Superior temporal gyrus (tissue), 1 donor: ENCODE results near the gene RABL6.
A peak's percentile ranks its signal among the peaks of the same experiment; 100 is the strongest.
"Not testable (repeated sequence)": the region's sequence is repeated elsewhere in the genome, so short reads cannot be mapped to it uniquely, and the experiment has no call there.

Experiments
- DNase-seq: peaks from one replicate; pipeline ENCODE4 v3.0.0-alpha.2; 2016; ENCODE audit errors: extremely low spot score

The RABL6 gene

GRCh38 chr9:136857166-136857565 lies 49.4 kb downstream of the RABL6 start:
- no peak for DNase-seq

DNA sequence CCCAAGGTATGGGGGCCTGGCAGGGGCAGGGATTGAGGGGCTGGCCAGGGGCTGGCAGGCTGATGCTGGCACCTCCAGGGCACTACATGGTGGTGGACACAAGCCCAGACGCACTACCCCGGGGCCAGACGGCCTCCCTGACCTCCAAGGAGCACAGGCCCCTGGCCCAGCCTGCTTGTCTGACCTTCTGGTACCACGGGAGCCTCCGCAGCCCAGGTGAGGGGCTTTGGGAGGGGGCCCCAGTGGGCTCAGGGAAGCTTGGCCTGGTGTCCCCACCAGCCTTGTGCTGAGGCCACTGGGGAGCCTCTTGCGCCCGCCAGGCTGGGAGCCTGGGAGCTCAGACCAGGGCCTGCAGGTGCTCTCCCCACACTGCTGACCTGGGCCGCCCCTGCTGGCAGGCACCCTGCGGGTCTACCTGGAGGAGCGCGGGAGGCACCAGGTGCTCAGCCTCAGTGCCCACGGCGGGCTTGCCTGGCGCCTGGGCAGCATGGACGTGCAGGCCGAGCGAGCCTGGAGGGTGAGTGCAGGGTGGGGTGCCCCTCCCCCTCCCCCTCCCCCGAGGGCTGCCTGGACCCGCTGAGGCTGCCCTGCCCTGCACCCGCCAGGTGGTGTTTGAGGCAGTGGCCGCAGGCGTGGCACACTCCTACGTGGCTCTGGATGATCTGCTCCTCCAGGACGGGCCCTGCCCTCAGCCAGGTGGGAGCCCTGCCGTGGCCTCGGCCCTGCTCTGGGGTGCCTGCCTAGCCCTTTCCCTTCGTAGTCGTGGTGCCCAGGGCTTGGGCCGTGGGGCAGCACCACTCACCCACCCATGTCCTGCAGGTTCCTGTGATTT lies 50.0 kb downstream of the RABL6 start:
- DNase-seq, result no peak

DNA sequence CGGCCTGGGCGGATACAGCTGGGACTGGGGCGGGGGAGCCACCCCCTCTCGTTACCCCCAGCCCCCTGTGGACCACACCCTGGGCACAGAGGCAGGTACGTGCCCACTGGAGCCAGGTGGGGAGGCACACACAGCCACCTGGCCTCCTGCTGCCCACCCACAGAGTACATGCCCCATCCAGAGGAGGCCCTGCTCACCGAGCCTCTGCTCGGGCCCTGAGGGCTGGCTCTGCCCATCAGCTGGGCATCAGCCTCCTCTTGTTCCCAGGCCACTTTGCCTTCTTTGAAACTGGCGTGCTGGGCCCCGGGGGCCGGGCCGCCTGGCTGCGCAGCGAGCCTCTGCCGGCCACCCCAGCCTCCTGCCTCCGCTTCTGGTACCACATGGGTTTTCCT lies 50.7 kb downstream of the RABL6 start:
- no peak for DNase-seq

DNA sequence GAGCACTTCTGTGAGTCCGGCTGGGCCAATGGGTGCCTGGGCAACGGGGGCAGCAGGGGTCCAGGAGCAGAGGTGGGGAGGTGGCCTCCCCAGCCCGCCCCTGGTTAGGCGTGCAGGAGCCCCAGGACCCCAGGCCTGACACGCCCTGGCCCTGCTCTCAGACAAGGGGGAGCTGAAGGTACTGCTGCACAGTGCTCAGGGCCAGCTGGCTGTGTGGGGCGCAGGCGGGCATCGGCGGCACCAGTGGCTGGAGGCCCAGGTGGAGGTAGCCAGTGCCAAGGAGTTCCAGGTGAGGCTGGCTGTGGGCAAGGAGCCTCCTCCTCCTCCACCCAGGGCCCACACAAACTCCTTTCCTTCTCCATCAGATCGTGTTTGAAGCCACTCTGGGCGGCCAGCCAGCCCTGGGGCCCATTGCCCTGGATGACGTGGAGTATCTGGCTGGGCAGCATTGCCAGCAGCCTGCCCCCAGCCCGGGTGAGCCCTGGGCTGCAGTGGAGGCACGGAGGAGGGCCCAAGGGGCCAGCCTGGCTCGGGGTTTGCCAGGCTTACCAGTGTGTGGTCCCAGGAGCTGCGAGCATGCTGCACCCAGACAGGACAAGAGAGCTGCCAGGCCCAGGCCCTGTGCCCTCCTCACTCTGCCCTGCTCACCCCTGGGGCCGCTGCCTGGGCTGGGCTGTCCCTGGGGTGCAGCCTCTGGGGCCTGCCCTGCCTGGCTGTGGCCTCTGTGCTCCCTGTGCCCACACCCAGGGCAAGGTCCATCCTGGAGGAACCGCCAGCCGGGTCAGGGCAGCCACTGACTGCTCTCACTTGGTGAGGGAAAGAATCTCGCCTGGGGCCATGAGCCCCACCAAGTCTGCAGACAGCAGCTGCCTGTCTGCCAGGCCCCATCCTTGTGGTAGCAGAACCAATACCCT lies 51.4 kb downstream of the RABL6 start:
- DNase-seq, result peak; percentile 57

DNA sequence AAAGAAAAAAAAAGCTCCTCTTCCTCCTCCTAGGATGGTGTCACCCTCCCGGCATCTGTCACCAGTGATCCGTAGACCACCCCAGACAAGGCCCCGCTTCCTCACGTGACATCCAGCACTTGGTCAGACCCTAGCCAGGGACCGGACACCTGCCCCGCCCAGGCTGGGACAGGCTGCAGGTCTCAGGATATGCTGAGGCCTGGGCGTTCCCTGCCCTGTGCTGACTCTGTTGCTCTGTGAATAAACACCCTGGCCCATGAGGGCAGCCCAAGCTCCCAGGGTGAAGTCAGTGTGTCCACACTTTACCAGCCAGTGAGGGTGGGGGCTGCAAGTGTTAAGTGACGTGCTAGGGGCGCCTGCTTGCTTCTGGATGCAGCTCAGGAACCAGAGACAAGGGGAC lies 52.8 kb downstream of the RABL6 start:
- DNase-seq, result no peak

- DNase-seq, result no peak
These were observed 53.5 kb downstream of the RABL6 start for GRCh38 chr9:136860933-136861873.

GRCh38 chr9:136861874-136862457 lies 54.2 kb downstream of the RABL6 start:
- no peak for DNase-seq

DNA sequence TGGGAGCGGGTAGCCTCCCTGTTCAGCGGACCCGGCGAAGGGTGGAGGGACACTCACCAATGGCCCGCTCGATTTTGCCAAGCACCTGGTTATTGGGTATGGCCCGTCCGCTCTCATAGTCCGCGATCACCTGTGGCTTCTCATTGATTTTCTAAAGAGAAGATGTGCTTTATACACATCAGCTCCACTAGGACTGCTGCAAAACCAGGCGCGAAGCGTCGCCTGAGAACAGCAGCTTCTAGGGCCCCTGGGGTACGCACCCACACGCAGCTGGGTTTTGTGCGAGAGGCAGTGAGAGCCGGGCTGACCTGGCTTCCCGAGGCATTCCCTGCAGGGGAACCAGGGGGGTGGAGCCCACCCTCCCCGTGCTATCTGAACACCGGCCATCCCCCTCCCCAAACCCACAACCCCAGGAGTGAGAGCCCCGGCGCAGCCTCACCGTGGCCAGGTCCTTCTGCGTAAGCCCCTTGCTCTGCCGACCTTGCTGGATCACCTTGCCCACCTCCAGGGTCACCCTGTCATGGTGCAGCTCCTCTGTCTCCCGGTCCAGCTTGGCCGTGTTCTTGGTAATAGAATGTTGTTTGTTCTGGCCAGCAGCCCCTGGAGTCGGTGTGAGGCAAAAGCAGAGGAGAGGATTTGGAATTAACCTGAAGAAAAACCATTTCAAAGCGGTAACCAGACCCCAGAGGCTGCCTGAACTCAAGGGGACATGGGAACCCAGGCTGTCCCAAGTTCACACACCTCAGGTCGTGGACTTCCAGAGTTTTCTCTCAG lies 55.3 kb downstream of the RABL6 start:
- no peak for DNase-seq

DNA sequence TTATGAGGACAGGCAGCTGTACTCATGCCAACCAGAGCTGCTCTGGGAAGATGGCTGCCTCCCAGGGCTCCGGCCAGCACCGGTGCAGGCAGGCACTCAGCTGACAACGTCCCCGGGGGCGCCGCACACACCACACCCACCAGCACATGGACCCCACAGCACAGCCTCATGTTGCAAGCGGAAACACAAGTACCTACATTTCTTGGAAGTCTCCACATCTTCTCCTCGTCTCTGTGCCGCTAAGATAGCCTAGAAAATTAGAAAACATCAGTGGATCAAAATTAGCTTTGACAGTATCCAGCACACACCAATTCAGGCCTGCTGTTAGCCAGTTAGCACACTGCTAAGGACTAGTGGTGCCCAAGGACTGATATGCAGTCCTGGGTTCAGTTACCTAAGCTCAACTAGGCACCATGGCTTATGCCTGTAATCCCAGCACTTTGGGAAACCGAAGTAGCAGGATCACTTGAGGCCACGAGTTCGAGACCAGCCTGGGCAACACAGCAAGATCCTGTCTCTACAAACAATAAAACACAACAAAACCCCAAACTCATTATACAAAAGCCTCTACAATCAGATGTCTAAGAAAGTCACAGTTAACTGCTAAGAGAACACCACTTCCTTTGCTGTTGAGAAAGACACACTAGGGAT lies 56.0 kb downstream of the RABL6 start:
- DNase-seq, result no peak

- DNase-seq, result no peak
These were observed 57.5 kb downstream of the RABL6 start for GRCh38 chr9:136865041-136865767.

- no peak for DNase-seq
These were observed 58.0 kb downstream of the RABL6 start for GRCh38 chr9:136865768-136866103.

GRCh38 chr9:136866898-136867421 lies 59.2 kb downstream of the RABL6 start:
- DNase-seq, result not testable (repeated sequence)

DNA sequence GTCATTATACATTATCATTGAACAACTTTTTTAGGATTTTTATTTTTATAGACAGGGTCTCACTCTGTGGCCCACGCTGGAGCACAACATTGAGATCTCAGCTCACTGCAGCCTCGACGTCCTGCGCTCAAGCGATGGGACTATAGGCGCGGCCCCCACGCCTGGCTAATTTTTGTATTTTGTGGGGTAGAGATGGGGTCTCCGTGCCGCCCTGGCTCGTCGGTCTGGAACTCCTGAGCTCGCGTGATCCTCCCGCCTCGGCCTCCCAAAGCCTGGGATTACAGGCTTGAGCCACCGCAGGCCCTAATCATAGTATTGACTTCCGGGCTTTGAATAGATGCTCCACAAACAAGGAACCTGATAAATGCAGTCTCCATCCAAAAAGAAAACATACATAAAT lies 59.7 kb downstream of the RABL6 start:
- no peak for DNase-seq

GRCh38 chr9:136867917-136868316 lies 60.2 kb downstream of the RABL6 start:
- no peak for DNase-seq

DNA sequence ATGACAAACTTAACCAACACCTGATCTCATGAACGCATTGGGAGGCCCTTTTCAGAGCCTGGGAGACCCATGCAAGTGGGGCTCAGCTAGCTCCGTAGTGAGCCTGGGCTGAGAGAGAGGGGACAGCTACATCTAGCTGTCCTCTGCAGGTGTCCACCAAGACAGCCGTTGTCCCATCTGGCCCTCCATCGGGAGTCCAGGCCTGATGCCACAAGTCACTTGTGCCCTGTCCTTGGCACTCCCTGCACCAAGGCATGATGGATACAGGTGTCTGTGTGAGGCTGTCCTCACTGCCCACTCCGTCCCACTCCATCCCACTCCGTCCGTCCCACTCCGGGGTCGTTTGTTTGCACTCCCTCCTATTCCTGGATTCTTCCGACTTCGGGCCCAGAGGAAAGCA lies 60.9 kb downstream of the RABL6 start:
- no peak for DNase-seq

DNA sequence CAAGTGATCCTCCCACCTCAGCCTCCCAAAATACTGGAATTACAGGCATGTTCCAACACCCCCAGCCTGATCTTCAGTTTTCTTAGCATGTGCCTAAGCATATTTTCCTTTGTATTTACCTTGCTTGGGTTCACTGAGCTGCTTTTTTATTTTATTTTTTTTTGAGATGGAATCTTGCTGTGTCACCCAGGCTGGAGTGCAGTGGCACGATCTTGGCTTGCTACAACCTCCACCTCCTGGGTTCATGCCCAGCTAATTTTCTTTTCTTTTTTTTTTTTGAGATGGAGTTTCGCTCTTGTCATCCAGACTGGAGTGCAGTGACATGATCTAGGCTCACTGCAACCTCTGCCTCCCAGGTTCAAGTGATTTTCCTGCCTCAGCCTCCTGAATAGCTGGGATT lies 61.9 kb downstream of the RABL6 start:
- DNase-seq, result not testable (repeated sequence)

DNA sequence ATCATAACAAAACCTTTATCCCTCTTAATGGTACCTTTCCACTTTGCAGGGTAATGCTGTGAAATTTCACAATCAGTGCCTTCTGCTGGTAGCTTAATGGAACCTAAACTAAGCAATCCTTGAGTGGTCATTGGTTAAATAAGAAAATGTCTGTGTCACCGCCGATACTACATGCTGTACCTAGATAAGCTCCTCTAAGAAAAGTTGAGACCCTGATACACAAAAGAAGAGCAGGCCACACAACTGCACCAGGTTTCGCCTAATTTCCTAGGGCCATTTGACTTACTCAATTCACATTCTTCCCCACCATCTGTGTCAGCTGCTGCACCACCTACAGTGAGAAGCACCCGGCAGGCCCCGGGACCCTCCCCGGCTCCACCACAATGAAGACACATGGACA lies 67.4 kb downstream of the RABL6 start:
- no peak for DNase-seq

DNA sequence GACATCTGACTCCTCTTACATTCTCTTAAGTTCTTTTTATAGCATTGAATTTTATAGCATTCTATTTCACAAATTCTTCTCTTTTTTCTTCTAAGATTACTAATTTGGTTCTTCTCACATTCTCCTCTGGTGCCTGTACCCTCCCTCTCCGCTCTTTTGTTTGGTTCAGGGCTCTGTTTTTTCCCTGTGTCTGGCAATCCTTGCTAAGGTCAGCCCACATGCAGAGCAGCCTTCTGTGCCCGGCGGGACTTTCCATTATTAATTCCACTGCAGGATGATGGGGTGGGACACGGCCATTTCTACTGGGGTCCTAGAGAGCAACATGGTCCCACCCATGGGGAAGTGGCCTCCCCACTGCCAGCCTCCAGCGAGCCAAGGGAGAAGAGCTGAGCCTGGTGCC lies 68.7 kb downstream of the RABL6 start:
- DNase-seq, result no peak

- no peak for DNase-seq
These were observed 72.9 kb downstream of the RABL6 start for GRCh38 chr9:136880651-136881050.
